ENCODE results near the gene XXYLT1. TPM values are rescaled to one million over a fixed set of nuclear protein-coding genes. Genes with fewer than 3 reads are reported as not detected.

The XXYLT1 gene
- total RNA-seq, 1 experiment from 2014 or later, result 29.4 TPM

- in situ Hi-C loops (cut with HindIII; ENCODE audit: low pct_unique_long_range_greater_than_20kb, low sequenced_read_pairs), result no loop called here
- no peak for DNase-seq (ENCODE audit: low read depth)
Measured at GRCh38 chr3:195168009-195168762, 102.8 kb downstream of the XXYLT1 start.

DNA sequence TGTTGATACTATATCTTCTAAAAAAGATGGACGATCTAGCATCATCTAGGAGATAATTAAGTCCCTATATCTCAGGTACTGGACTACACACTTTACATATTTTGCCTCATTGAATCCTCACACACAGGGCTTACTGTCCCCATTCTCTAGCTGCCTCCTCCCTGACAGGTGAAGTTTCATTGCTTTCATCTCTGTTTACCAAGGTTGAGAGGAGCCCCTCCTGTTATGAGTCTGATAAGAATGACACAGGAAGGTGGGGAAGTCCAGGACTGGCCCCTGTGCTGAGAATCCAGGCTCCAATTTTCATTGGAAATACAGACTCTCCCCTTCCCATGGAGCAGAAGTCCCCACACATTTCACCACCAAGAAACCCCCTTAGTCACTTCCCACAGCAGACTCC lies 105.2 kb downstream of the XXYLT1 start:
- in situ Hi-C loops (cut with HindIII; ENCODE audit: low pct_unique_long_range_greater_than_20kb, low sequenced_read_pairs), result no loop called here
- DNase-seq (ENCODE audit: low read depth), result no peak

GRCh38 chr3:195165265-195165609 lies 105.7 kb downstream of the XXYLT1 start:
- in situ Hi-C loops (cut with HindIII; ENCODE audit: low pct_unique_long_range_greater_than_20kb, low sequenced_read_pairs), result no loop called here
- DNase-seq (ENCODE audit: low read depth), result no peak

DNA sequence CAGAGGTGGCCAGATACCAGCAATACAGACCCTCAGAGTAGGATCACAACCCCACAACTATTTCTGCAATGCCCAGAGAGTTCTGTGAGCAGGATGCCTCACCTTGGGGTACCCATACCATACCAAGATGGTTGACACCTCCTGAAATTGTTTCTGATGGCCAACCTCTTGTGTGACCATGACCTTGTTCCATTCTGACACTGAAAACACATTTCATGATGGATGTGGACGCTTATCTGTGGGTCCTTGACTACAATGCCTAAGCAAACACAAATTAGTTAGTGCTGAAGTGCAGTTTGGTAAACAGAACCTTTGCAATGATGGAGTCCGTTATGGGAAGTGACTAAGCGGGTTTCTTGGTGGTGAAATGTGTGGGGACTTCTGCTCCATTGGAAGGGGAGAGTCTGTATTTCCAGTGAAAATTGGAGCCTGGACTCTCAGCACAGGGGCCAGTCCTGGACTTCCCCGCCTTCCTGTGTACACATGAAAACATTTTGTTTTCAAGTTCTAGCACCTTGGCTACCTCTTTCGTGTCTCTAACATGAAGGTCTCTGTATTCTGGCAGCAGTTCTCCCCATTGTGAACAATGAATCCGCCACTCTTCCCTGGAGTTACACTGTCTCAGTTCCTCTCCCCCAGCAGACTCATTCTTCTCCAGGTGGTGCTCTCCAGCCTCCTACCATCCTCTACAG lies 106.2 kb downstream of the XXYLT1 start:
- in situ Hi-C loops (cut with HindIII; ENCODE audit: low pct_unique_long_range_greater_than_20kb, low sequenced_read_pairs), result no loop called here
- no peak for DNase-seq (ENCODE audit: low read depth)

GRCh38 chr3:195163719-195164572 lies 107.0 kb downstream of the XXYLT1 start:
- in situ Hi-C loops (cut with HindIII; ENCODE audit: low pct_unique_long_range_greater_than_20kb, low sequenced_read_pairs), result no loop called here
- no peak for DNase-seq (ENCODE audit: low read depth)

- DNase-seq (ENCODE audit: low read depth), result no peak
- in situ Hi-C loops (cut with HindIII; ENCODE audit: low pct_unique_long_range_greater_than_20kb, low sequenced_read_pairs), result no loop called here
Measured at GRCh38 chr3:195162816-195163215, 108.1 kb downstream of the XXYLT1 start.

GRCh38 chr3:195162033-195162669 lies 108.8 kb downstream of the XXYLT1 start:
- in situ Hi-C loops (cut with HindIII; ENCODE audit: low pct_unique_long_range_greater_than_20kb, low sequenced_read_pairs), result no loop called here

DNA sequence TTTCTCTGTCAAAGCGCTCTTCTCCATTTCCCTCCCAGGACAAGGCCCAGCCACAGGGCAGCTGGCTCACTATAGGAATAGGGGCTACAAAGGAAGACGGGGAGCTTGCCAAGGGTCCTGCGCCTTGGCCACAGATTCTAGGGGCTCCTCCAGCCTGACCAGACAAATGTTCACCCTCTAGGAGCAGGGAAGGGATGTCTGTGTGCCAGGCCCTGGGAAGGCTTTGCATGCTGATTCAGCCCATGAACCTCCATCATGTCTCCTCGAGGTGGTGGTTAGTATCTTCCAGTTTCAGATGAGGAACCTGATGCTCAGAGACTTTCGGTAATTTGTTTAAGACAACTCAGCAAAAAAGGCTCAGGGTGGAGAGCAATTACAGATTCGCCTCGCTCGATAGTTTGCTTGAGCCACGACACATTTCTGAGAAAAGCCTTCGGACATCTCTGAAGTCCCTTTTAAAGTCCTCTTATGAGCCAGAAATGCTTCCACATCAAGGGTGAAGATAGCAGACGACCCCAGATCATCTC lies 110.0 kb downstream of the XXYLT1 start:
- DNase-seq (ENCODE audit: low read depth), result no peak
- in situ Hi-C loops (cut with HindIII; ENCODE audit: low pct_unique_long_range_greater_than_20kb, low sequenced_read_pairs), result no loop called here

More at GRCh38 chr3:195162033-195162669, 108.8 kb downstream of the XXYLT1 start:
- DNase-seq (ENCODE audit: low read depth), result no peak

DNA sequence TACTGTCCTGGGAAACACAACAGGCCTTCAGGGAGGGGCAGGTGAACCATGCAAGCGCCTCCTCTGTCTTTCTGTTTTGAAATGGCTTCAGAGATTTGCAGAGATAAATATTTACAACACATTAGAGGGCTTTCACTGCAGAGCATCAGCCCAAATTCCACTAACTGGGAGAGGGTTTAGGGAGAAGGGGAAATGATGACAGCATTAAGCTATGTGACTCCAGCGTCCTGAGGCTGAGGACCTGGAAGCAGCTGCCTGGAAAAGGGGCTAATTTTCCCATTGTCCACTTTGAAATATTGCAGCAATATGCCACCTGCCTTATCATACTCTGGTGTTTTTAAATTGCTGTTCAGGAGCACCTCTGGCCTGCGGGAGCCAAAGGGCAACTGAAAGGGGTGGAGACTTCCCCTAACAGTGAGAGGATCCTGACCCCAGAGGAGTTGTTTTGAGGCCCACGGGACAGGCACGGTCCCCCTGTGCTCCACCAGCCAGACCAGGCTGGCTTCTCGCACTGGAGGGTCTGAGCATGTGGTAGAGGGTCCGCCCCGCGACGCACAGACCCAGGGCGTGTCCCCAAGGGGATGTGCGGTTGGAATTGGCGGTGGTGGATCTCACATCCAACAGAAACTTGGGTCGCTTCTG lies 110.6 kb downstream of the XXYLT1 start:
- DNase-seq (ENCODE audit: low read depth), result no peak
- in situ Hi-C loops (cut with HindIII; ENCODE audit: low pct_unique_long_range_greater_than_20kb, low sequenced_read_pairs), result no loop called here

GRCh38 chr3:195159814-195160165 lies 111.2 kb downstream of the XXYLT1 start:
- in situ Hi-C loops (cut with HindIII; ENCODE audit: low pct_unique_long_range_greater_than_20kb, low sequenced_read_pairs), result no loop called here
- DNase-seq (ENCODE audit: low read depth), result no peak

DNA sequence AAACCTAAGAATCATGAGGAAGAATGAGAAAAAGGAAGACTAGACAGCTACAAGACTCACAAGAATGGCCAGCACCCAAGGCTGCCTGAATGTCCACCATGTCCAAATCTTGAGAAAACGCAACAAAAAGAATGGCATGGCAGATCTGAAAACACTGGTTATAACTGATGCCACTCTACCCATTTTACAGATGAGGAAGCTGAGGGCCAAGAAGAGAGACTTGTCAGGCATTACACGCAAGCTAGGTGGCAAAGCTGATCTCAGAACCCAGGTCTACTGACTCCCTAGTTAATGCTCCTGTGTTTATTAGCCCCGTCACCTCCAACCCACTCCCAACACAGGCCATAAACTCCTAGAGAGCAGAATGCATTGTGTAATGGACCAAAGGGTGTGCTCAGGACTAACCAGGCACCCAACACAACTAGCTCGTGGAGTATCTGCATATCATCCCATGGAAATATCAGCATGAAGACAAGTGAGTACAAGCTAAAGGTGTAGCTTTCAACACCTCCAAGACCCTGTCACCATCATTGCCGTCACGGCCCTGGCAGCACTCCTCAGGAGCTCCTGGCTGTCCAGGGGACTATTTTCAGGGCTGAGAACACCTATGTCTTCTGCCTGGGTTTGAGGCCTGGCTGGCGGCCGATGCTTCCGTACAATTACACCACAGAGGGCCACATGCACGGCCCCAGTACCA lies 111.7 kb downstream of the XXYLT1 start:
- no peak for DNase-seq (ENCODE audit: low read depth)
- in situ Hi-C loops (cut with HindIII; ENCODE audit: low pct_unique_long_range_greater_than_20kb, low sequenced_read_pairs), result no loop called here

- DNase-seq (ENCODE audit: low read depth), result no peak
Measured at GRCh38 chr3:195156286-195156890, 114.6 kb downstream of the XXYLT1 start.

DNA sequence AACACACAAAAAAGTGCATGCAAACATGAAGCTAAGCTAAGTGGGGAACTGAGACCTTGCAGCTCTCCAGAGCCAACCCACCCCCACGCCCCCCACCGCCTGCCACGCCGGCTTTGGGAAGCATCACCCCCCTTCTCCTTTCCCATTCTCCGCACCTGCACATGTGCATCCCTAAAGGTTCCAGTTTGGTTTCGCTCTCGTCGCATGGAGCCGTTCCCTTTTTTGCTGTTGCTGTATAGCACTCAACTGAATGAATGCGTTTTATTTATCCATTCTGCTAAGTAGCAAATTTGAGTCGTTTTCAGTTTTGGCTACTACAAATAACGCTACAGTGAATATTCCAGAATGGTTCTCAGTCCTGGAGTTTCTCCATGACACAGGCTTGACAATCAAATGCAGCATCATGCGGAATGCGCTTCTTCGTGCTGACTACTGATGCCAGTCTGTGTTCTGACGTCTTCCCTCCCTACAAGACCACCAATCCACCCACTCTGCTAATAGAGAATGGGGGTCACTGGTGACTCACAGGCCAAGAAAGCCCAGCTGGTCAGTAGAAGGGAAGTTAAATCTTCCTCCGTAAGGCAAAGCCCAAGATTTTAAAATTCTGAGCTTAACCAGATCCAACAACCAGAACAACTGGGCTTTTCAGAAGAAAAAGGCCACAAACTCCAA lies 115.3 kb downstream of the XXYLT1 start:
- in situ Hi-C loops (cut with HindIII; ENCODE audit: low pct_unique_long_range_greater_than_20kb, low sequenced_read_pairs), result no loop called here

More at GRCh38 chr3:195156286-195156890, 114.6 kb downstream of the XXYLT1 start:
- in situ Hi-C loops (cut with HindIII; ENCODE audit: low pct_unique_long_range_greater_than_20kb, low sequenced_read_pairs), result no loop called here

DNA sequence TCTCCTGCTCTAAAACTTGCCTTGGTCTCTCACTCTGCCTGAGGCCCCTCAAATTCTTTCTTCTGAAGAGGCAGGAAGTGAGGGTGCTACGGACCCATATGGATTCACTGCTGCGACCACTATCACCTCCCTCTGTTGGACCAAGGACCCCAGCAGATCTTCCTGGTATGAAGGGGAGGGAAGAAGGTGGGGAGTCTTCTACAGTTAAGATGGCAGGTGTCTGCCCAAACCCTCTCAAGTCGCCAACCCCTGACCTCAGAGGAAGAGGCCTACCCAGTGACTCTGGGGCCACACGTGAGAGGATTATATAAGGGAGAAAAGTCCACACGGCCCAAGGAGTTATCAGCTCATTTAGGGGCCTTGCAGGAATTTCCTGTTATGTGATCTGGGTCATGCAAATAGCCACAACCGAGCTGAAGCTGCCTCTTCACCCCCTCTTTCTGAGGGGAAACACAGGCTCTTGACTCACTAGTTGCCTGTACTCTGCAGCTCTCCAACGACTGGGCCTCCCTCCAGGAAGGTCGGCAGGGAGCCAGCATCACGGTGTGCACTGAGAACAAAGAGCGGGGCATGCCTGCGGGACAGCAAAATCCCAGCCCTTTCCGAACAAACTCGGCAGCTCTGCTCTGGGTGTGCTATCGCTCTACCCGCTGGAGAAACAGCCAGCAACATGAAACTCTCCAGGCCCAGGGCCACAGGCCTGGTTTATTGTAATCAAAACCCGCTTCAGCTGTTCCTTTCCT lies 116.0 kb downstream of the XXYLT1 start:
- no peak for DNase-seq (ENCODE audit: low read depth)
- in situ Hi-C loops (cut with HindIII; ENCODE audit: low pct_unique_long_range_greater_than_20kb, low sequenced_read_pairs), result no loop called here

More for the DNA sequence above, 115.3 kb downstream of the XXYLT1 start:
- no peak for DNase-seq (ENCODE audit: low read depth)

GRCh38 chr3:195154111-195154791 lies 116.7 kb downstream of the XXYLT1 start:
- no peak for DNase-seq (ENCODE audit: low read depth)

More at GRCh38 chr3:195154111-195154791, 116.7 kb downstream of the XXYLT1 start:
- in situ Hi-C loops (cut with HindIII; ENCODE audit: low pct_unique_long_range_greater_than_20kb, low sequenced_read_pairs), result no loop called here
